ENCODE data around the gene RTKN2.
A peak's percentile ranks its signal among the peaks of the same experiment; 100 is the strongest.
"Not testable (repeated sequence)": the region's sequence is repeated elsewhere in the genome, so short reads cannot be mapped to it uniquely, and the experiment has no call there.

Gene RTKN2

GRCh38 chr10:62268399-62269114, at the start of gene RTKN2:
RTKN2 (minus strand) TSS chr10:62268844; CDS start chr10:62268610, 234 bp downstream.
- peak; percentile 97 for DNase-seq

- DNase-seq, result no peak
Observed at GRCh38 chr10:62317257-62317656, 48.6 kb upstream of the RTKN2 start.

- DNase-seq, result no peak
Observed at GRCh38 chr10:62309254-62309653, 40.6 kb upstream of the RTKN2 start.

- DNase-seq, result no peak
Observed at GRCh38 chr10:62308101-62308500, 39.5 kb upstream of the RTKN2 start.

GRCh38 chr10:62307635-62308034, 39.0 kb upstream of the RTKN2 start:
- DNase-seq, result no peak

GRCh38 chr10:62306663-62307062, 38.0 kb upstream of the RTKN2 start:
- no peak for DNase-seq

- DNase-seq, result no peak
Observed at GRCh38 chr10:62305813-62306212, 37.2 kb upstream of the RTKN2 start.

- no peak for DNase-seq
Observed at GRCh38 chr10:62303922-62304321, 35.3 kb upstream of the RTKN2 start.

GRCh38 chr10:62302760-62303159, 34.1 kb upstream of the RTKN2 start:
- no peak for DNase-seq

- DNase-seq, result no peak
Observed at GRCh38 chr10:62297857-62298256, 29.2 kb upstream of the RTKN2 start.

GRCh38 chr10:62284221-62284620, 15.6 kb upstream of the RTKN2 start:
- DNase-seq, result peak; percentile 10

GRCh38 chr10:62281348-62281747, 12.7 kb upstream of the RTKN2 start:
- not testable (repeated sequence) for DNase-seq

GRCh38 chr10:62280392-62280791, 11.7 kb upstream of the RTKN2 start:
- not testable (repeated sequence) for DNase-seq

- DNase-seq, result no peak
Observed at GRCh38 chr10:62278441-62278910, 9.8 kb upstream of the RTKN2 start.

GRCh38 chr10:62277971-62278370, 9.3 kb upstream of the RTKN2 start:
- DNase-seq, result no peak

- peak; percentile 8 for DNase-seq
Observed at GRCh38 chr10:62270020-62270419, 1.4 kb upstream of the RTKN2 start.

- peak; percentile 68 for DNase-seq
Observed at GRCh38 chr10:62268027-62268398, 631 bp downstream of the RTKN2 start.

- peak; percentile 80 for DNase-seq
Observed at GRCh38 chr10:62266611-62267010, 2.0 kb downstream of the RTKN2 start.

GRCh38 chr10:62266147-62266546, 2.5 kb downstream of the RTKN2 start:
- DNase-seq, result no peak

- peak; percentile 83 for DNase-seq
Observed at GRCh38 chr10:62264702-62265436, 3.8 kb downstream of the RTKN2 start.

GRCh38 chr10:62264126-62264525, 4.5 kb downstream of the RTKN2 start:
- DNase-seq, result no peak

GRCh38 chr10:62261666-62262065, 7.0 kb downstream of the RTKN2 start:
- DNase-seq, result no peak

- no peak for DNase-seq
Observed at GRCh38 chr10:62259998-62260397, 8.6 kb downstream of the RTKN2 start.

- DNase-seq, result no peak
Observed at GRCh38 chr10:62259456-62259855, 9.2 kb downstream of the RTKN2 start.
